ENCODE measurements around the gene THSD7B.

Gene THSD7B

DNA sequence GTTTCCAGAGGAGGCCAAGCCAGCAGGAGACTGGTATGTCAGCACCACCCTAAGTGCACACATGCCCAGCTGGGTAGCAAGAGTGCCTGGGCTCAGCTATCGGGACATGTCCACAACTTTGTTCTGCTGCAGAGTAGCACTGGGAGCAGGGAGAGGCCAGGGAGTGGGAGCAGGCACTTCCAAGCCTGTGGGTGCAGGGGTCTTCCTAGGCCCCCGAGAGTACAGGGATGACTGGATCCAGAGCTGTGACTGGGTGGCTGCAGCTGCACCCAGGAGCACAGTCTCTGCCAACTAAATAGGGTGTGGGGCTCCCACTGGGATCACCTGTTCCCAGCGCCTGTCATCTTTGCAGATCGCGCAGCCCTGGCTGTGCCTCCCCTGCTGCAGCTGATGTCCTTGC lies 943.0 kb downstream of the THSD7B start:
- TF ChIP-seq PPARA (CRISPR knock-in tag; IDR thresholded peaks at IDR 0.05; ENCODE audit: borderline replicate concordance) = no peak
- ATAC-seq = no peak

DNA sequence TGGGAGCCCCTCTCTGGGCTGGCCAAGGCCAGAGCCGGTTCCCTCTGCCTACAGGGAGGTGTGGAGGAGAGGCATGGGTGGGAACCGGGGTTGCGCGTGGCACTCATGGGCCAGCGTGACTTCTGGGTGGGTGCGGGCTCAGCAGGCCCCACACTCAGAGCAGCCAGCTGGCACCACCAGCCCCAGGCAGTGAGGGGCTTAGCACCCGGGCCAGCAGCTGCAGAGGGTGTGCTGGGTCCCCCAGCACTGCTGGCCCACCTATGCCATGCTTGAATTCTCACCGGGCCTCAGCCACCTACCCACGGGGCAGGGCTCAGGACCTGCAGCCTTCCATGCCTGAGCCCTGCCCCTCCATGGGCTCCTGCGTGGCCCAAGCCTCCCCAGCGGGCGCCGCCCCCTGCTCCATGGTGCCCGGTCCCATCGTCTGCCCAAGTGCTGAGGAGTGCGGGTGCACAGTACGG lies 950.4 kb downstream of the THSD7B start:
- TF ChIP-seq ZFP3 (CRISPR knock-in tag; IDR thresholded peaks at IDR 0.05) (no peak), ESRRG (CRISPR knock-in tag; IDR thresholded peaks at IDR 0.05) (no peak), PATZ1 (CRISPR knock-in tag; IDR thresholded peaks at IDR 0.05; ENCODE audit: borderline replicate concordance) (no peak), CSDC2 (CRISPR knock-in tag; IDR thresholded peaks at IDR 0.05) (no peak), ZNF565 (CRISPR knock-in tag; conservative IDR thresholded peaks at IDR 0.05; ENCODE audit: low read depth) (no peak), ZNF8 (CRISPR knock-in tag; IDR thresholded peaks at IDR 0.05) (no peak), TSHZ2 (CRISPR knock-in tag; IDR thresholded peaks at IDR 0.05) (no peak)
- no peak for ATAC-seq

DNA sequence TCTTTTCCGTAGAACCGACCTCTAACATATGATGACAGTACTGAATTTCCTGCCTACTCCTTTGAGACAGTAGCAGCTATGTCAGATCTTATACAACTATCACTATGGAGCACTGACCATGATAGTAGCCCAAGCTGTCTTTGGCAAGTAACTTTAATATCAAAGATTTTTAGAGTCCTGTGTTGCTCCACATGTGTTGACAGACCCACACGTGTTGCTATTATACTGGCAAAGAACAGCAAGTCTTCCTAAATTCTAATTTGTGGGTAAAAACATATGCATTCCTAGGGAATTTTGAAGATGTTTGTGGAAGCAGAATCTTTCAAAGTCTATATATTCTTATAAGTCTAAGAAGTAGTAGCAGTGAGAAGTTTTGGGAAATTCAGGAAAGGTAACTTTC lies 953.4 kb downstream of the THSD7B start:
- no peak for ATAC-seq
- TF ChIP-seq BACH2 (CRISPR knock-in tag; IDR thresholded peaks at IDR 0.05; ENCODE audit: borderline replicate concordance) = no peak
- TF ChIP-seq PATZ1 (CRISPR knock-in tag; IDR thresholded peaks at IDR 0.05; ENCODE audit: borderline replicate concordance) = no peak
- TF ChIP-seq TOX (CRISPR knock-in tag; IDR thresholded peaks at IDR 0.05; ENCODE audit: borderline replicate concordance) = no peak
- no peak for TF ChIP-seq ZNF8 (CRISPR knock-in tag; IDR thresholded peaks at IDR 0.05)
- TF ChIP-seq POU6F1 (CRISPR knock-in tag; IDR thresholded peaks at IDR 0.05; ENCODE audit: borderline replicate concordance, low read depth) = no peak

GRCh38 chr2:137721733-137722132 lies 956.4 kb downstream of the THSD7B start:
- TF ChIP-seq SNAI2 (CRISPR knock-in tag; IDR thresholded peaks at IDR 0.05) (no peak), RARB (CRISPR knock-in tag; IDR thresholded peaks at IDR 0.05) (no peak), ISL1 (CRISPR knock-in tag; IDR thresholded peaks at IDR 0.05) (no peak)
- ATAC-seq = no peak

GRCh38 chr2:137724912-137725311 lies 959.6 kb downstream of the THSD7B start:
- no peak for ATAC-seq
- TF ChIP-seq ZNF8 (CRISPR knock-in tag; IDR thresholded peaks at IDR 0.05) (no peak), TSHZ2 (CRISPR knock-in tag; IDR thresholded peaks at IDR 0.05) (no peak), ARNTL (CRISPR knock-in tag; IDR thresholded peaks at IDR 0.05; ENCODE audit: borderline replicate concordance, low read depth) (no peak), PATZ1 (CRISPR knock-in tag; IDR thresholded peaks at IDR 0.05; ENCODE audit: borderline replicate concordance) (no peak), TCF4 (CRISPR knock-in tag; IDR thresholded peaks at IDR 0.05; ENCODE audit: borderline replicate concordance) (no peak), GLIS3 (CRISPR knock-in tag; IDR thresholded peaks at IDR 0.05) (no peak)
- TF ChIP-seq, protein P1, sequence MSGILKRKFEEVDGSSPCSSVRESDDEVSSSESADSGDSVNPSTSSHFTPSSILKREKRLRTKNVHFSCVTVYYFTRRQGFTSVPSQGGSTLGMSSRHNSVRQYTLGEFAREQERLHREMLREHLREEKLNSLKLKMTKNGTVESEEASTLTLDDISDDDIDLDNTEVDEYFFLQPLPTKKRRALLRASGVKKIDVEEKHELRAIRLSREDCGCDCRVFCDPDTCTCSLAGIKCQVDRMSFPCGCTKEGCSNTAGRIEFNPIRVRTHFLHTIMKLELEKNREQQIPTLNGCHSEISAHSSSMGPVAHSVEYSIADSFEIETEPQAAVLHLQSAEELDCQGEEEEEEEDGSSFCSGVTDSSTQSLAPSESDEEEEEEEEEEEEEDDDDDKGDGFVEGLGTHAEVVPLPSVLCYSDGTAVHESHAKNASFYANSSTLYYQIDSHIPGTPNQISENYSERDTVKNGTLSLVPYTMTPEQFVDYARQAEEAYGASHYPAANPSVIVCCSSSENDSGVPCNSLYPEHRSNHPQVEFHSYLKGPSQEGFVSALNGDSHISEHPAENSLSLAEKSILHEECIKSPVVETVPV (CRISPR knock-in tag; IDR thresholded peaks at IDR 0.05) = no peak

Measured in SK-N-SH treated with all-trans-retinoic acid at 6 μM for 48 hours (cell line).